A673 (cell line): ENCODE results near the gene PIGS.

Source experiments
- CTCF ChIP-seq: fragments of 300-800, 200-600 bp; sonication (generic); conservative IDR thresholded peaks from 2 replicates; pipeline ENCODE4 v1.5.1; 2017; ENCODE audit warnings: low read depth, mild to moderate bottlenecking, antibody characterized with exemption, low read length, moderate library complexity, mixed read lengths
- EZH2 ChIP-seq: fragments of 200-600 bp; sonication (generic); IDR thresholded peaks from 2 replicates; pipeline ENCODE4 v1.6.1; 2017; ENCODE audit warnings: borderline replicate concordance, low read depth, mild to moderate bottlenecking, mixed read lengths, antibody characterized with exemption, low read length; ENCODE audit not compliant: poor library complexity, severe bottlenecking

GRCh38 chr17:28523876-28524275, 47.4 kb downstream of the PIGS start:
- TF ChIP-seq CTCF = no peak
- no peak for TF ChIP-seq EZH2
